Heart right ventricle (tissue), 16 donors: Measurements from ENCODE around the gene PDK3. TPM values are rescaled to one million over a fixed set of nuclear protein-coding genes. Genes with fewer than 3 reads are reported as not detected.

Experiments used
- ATAC-seq, 8 donors: fragments of 200-7000 bp; cut with Tn5 transposase; one replicate each; pipeline ENCODE4 v1.9.1; 2020; ENCODE audit warnings: mild to moderate bottlenecking in 8 of 8, moderate library complexity in 8 of 8, moderate number of reproducible peaks in 1 of 8
- DNase-seq, 2 donors: peaks; one replicate each; pipeline ENCODE4 v3.0.0-alpha.2; 2020
- H3K27ac ChIP-seq, 10 donors: fragments of 200-600 bp; sonication (generic) in 2 of 10; one replicate each; pipeline versions ENCODE4 v1.5.0 to v1.8.0; 2020 to 2022; ENCODE audit warnings: mild to moderate bottlenecking in 3 of 10
- H3K27me3 ChIP-seq, 7 donors: fragments of 200-600 bp; one replicate each; pipeline ENCODE4 v1.8.0; 2021 to 2022; ENCODE audit warnings: mild to moderate bottlenecking in 2 of 7
- H3K36me3 ChIP-seq, 9 donors: fragments of 200-600 bp; sonication (generic) in 1 of 9; one replicate each; pipeline versions ENCODE4 v1.5.0 to v1.8.0; 2020 to 2022; ENCODE audit warnings: mild to moderate bottlenecking in 2 of 9
- H3K4me1 ChIP-seq, 9 donors: fragments of 200-600 bp; sonication (generic) in 1 of 9; one replicate each; pipeline versions ENCODE4 v1.5.0 to v1.8.0; 2020 to 2022; ENCODE audit warnings: mild to moderate bottlenecking in 4 of 9
- H3K4me3 ChIP-seq, 10 donors: fragments of 200-600 bp; sonication (generic) in 2 of 10; one replicate each; pipeline versions ENCODE4 v1.5.0 to v1.8.0; 2020 to 2022; ENCODE audit warnings: mild to moderate bottlenecking in 7 of 10, moderate library complexity in 2 of 10
- H3K9me3 ChIP-seq, 11 donors: fragments of 200-600 bp in 10 of 11; sonication (generic) in 2 of 11; one replicate each; pipeline versions ENCODE4 v1.5.0 to v1.8.0; 2013 to 2022; ENCODE audit warnings: mild to moderate bottlenecking in 2 of 11, control low read depth in 1 of 11, moderate library complexity in 1 of 11
- CTCF ChIP-seq, 9 donors: fragments of 200-600 bp; sonication (generic) in 2 of 9; IDR thresholded peaks; one replicate each; pipeline versions ENCODE4 v1.5.0 to v1.8.0; 2021 to 2022; ENCODE audit warnings: antibody characterized with exemption in 9 of 9, mild to moderate bottlenecking in 5 of 9, moderate library complexity in 1 of 9
- WGBS, 2 donors: extraction: QIAGEN DNeasy Blood & Tissue Kit; methylation state at CpG; one replicate each; pipeline ENCODE4 v1.1.7; 2013; ENCODE audit warnings: inconsistent platforms in 1 of 2; 5-methylcytosine and 5-hydroxymethylcytosine counted together
- intact Hi-C, 10 donors: fragments of 100-400 bp; cut with DNase I; formaldehyde crosslinking; loops; one replicate each; pipeline versions ENCODE4 v1.11.1 to v1.14.2; 2022
- polyA plus RNA-seq, 2 donors: library from polyadenylated mRNA; stranded (reverse); fragments of 200-250 nt; gene quantifications; one replicate each; pipeline ENCODE4 v1.2.3, GENCODE V29; 2013
- total RNA-seq, 10 donors: library from RNA; stranded (reverse); fragmentation: NEBNext Ultra II Directional in 3 of 10; extraction: Animal tissue kit (Norgen Biotek cat#: 25700) in 3 of 10; gene quantifications; one replicate each; pipeline versions ENCODE4 v1.2.1 to v1.2.4, GENCODE V29; 2021 to 2023
- donor health status: Arrhythmogenic right ventricular cardiomyopathy.
- donor health status: ischemic (EF 13 %, LVEDD 7.1; RV severe dilation, severe dysfunction).
- donor health status: healthy with polysubstance abuse.
- donor health status: DM: no; HTN: yes; CAD: no.
- donor health status: DM: no; HTN: no; CAD: no.
- donor health status: ischemic (EF 25% LVEDD 6.9; RV normal size, moderate dysfunction).
- donor health status: ischemic (EF 25% LVEDD 5.7; RV mildly dilated, moderate dysfunction).
- donor health status: healthy.
- donor health status: DM: yes; HTN: yes; CAD: no.
- donor health status: Ischemic cardiomyopathy.
- donor health status: ischemic (EF 35%, LVEDD 5.7; RV mildly dilated, moderate dysfunction).
- donor health status: nonischemic (EF 11% LVEDD 7.7; RV severe dilation, severe dysfunction).
- donor health status: DM: yes; HTN: yes; CAD: no.
- donor health status: PGD.
- donor health status: ischemic (EF 29% LVEDD 5.4; RV normal size, mild dysfunction).
- donor health status: nonischemic (EF 23%, LVEDD 6.1; RV moderate dilation, normal function).

The PDK3 gene
- total and polyA plus RNA-seq, 12 donors: 1.8 to 18.4 (median 9.3) TPM

- WGBS, 2 donors: 96 to 99% methylated on average over 4 of the region's 4 CpGs
- Histone ChIP-seq H3K27me3 (peaks cover 0 to 6% (median 0%) of the 10 kb centered on the region in 7 donors), H3K4me1 (peaks cover 0 to 32% (median 0%) of the 10 kb centered on the region in 9 donors), H3K9me3 (peaks cover 0 to 3% (median 0%) of the 10 kb centered on the region in 11 donors), H3K27ac (peak overlapping the region in 4 of 10 donors; percentile 11 to 86 (median 33)), H3K4me3 (no peak overlapping the region), H3K36me3 (no peaks in the 10 kb centered on the region)
- ATAC-seq (no peak), DNase-seq (no peak)
- TF ChIP-seq CTCF (IDR thresholded peaks at IDR 0.05): no peak
- intact Hi-C loops: loop anchor here in 1 of 10 donors (2.0 kb wide), 1 partner anchor 14 kb away; the partner anchor contains the start of gene PDK3
Observed at GRCh38 chrX:24478509-24478908, 13.4 kb downstream of the PDK3 start.

- peaks cover 0 to 25% (median 0%) of the 10 kb centered on the region in 9 donors for H3K4me1 ChIP-seq
- H3K27ac ChIP-seq: peak overlapping the region in 4 of 10 donors; percentile 22 to 86 (median 50)
- no peak for TF ChIP-seq CTCF (IDR thresholded peaks at IDR 0.05)
- WGBS, 2 donors: 55 to 65% methylated on average over 9 of the region's 9 CpGs
- DNase-seq: peak in 1 of 2 donors; percentile 16
- peaks cover 0 to 6% (median 0%) of the 10 kb centered on the region in 7 donors for H3K27me3 ChIP-seq
- peak overlapping the region in 1 of 10 donors; percentile 36 for H3K4me3 ChIP-seq
- no peaks in the 10 kb centered on the region for H3K36me3 ChIP-seq
- peak in 7 of 8 donors; percentile 47 to 84 (median 69) for ATAC-seq
- H3K9me3 ChIP-seq: peaks cover 0 to 3% (median 0%) of the 10 kb centered on the region in 11 donors
- intact Hi-C loops: loop anchor here in 2 of 10 donors (1.0 to 2.0 kb wide), 2 partner anchors 7 to 15 kb away; partner anchors contain the start of gene PDK3 (in 1 of the 2)
Observed at GRCh38 chrX:24479924-24480323, 14.8 kb downstream of the PDK3 start.

- H3K27me3 ChIP-seq: peaks cover 0 to 6% (median 0%) of the 10 kb centered on the region in 7 donors
- DNase-seq: no peak
- peaks cover 0 to 3% (median 0%) of the 10 kb centered on the region in 11 donors for H3K9me3 ChIP-seq
- 88 to 91% methylated on average over 5 of the region's 5 CpGs for WGBS, 2 donors
- peak overlapping the region in 2 of 10 donors; percentile 22 to 86 for H3K27ac ChIP-seq
- peaks cover 0 to 25% (median 0%) of the 10 kb centered on the region in 9 donors for H3K4me1 ChIP-seq
- peak overlapping the region in 1 of 10 donors; percentile 36 for H3K4me3 ChIP-seq
- no peaks in the 10 kb centered on the region for H3K36me3 ChIP-seq
- intact Hi-C loops: no loop called here
- TF ChIP-seq CTCF (IDR thresholded peaks at IDR 0.05): no peak
- ATAC-seq: no peak
Observed at GRCh38 chrX:24480400-24480865, 15.3 kb downstream of the PDK3 start.

GRCh38 chrX:24482823-24483415 is 17.8 kb downstream of the PDK3 start:
- DNase-seq (no peak), ATAC-seq (no peak)
- H3K4me1 ChIP-seq: peaks cover 0 to 9% (median 0%) of the 10 kb centered on the region in 9 donors
- H3K4me3 ChIP-seq: no peak overlapping the region
- no peak overlapping the region for H3K27ac ChIP-seq
- peaks cover 0 to 3% (median 0%) of the 10 kb centered on the region in 11 donors for H3K9me3 ChIP-seq
- H3K36me3 ChIP-seq: no peaks in the 10 kb centered on the region
- intact Hi-C loops: no loop called here
- 59 to 90% methylated on average over 3 of the region's 3 CpGs for WGBS, 2 donors
- peaks cover 0 to 11% (median 0%) of the 10 kb centered on the region in 7 donors for H3K27me3 ChIP-seq
- TF ChIP-seq CTCF (IDR thresholded peaks at IDR 0.05): no peak
